HG02852 (cell line): Measurements from ENCODE around the gene HJURP.

Experiments
- ATAC-seq: cut with Tn5 transposase; IDR thresholded peaks from one replicate; pipeline ENCODE4 v1.9.1; 2021; ENCODE audit warnings: mild to moderate bottlenecking, moderate library complexity; ENCODE audit not compliant: unreplicated experiment

The HJURP gene

DNA sequence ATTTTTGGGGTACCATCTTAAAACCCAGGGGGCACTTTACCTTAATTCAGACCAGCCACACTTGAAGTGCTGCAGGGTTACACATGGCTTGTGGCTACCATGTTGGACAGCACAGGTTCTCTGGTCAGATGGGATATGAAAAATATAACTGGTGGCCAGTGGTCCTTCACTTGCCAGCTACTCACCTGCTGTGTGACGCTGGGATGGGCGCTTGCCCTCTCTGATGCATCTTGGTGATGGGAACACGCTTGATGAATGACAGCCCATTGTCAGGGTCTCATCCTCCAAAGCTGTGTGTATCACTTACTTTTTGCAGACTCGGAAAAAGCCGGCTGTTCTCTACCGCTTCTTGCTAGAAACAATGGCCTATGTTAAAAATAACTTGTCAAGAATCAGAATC is 22.5 kb downstream of the HJURP start:
- no peak for ATAC-seq

DNA sequence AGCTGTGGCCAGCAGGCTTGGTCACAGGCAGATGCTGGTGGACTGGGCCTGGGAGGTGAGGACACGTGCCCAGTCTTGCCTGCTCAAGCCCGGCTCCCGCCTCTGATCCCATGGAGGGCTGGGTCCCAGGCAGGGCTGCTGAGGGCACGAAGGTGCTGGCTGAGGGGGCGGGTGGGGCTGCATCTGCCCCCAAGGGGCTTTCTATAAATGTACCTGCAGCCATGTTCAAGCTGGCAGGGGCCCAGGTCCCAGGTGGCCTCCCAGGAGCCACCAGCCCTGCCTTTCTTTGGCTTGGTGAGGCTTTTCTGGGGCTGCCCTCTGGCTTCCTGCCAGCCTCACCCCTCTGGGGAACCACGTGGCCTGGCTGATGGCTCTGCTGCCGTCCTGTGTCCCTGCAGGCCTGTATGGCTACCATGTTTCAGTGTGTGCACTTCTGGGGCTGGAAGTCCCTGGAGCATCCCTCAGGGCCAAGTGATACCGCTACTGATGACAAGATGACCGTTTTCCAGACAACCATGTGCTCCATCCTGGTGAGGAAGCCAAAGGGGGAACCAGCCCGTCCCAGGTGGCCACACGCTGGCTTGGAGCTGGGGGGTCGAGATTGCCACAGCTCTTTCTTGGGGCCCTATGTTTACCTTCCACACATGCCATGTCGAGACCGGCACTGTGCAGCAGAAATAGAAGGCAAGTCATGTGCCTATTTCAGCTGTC is 23.2 kb downstream of the HJURP start:
- no peak for ATAC-seq

DNA sequence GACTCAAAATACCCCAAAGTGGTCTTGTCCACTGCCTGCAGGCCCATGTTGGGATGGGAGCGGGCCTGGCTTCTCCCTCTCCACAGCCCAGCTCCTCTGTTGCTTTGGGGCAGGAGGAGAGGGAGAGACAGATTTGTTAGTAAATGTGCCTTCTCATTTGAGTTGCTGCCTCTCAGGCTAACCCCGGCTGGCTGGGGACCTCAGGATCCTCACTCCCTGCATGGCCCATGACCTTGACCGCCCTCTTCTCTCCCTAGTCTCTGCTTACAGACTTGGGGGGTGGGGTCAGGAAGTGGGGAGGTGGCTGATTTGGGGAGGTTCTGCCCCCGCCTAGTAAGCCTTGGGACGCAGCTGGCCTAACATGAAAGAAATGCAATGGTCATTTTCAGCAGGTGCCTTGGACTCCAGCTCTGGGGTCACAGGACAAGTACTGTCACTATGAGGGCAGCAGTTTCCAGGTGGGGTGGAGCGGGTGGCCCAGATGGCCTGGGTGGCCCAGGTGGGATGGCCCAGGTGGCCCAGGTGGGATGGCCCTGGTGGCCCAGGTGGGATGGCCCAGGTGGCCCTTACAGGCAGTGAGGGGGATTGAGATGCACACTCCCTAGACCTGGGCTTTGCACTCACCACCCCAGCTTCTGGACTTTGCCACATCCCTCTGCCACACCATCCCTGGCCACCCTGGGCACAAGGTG is 24.1 kb downstream of the HJURP start:
- no peak for ATAC-seq

DNA sequence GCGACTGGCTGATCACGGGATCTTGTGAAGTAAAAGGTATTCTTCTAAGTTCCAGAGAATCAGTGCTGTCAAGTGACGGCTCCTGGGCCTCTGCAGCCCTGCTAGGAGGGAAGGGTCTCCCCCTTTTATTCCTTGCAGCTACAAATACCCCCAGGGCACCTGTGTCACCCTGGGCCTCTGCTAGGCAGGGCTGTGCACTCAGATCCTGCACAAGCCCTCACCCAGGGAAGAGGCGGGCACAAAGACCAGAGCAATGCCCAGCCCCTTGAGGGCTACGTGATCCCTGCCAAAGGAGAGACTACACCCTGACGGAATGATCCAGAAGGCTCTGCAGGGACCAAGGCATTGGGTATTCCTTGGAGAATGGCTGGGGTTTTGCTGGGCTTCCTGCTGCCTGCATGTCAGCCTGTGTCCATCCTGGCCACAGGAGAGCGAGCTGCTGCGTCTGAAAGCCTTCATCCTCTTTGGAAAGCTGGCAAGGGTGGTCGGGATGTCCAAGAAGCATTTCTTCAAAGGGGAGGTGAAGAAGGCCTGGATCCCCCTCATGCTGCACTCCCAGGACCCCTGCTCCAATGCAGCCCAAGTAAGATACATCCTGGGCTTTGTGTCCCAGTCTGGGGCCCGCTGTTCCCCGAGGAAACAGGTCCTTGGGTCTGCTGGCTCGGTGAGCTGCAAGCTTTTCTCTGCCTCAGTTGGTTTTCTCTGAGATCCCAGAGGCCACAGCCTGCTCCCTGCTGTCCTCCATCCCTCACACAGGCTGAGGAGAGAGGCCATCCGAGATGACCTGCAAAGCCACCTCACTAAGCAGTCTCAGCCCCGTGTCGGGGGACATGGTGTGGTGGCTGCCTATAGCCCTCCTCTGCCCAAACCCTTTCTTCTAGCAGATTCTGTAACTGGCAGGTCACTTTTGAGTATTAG is 24.9 kb downstream of the HJURP start:
- ATAC-seq, result no peak

DNA sequence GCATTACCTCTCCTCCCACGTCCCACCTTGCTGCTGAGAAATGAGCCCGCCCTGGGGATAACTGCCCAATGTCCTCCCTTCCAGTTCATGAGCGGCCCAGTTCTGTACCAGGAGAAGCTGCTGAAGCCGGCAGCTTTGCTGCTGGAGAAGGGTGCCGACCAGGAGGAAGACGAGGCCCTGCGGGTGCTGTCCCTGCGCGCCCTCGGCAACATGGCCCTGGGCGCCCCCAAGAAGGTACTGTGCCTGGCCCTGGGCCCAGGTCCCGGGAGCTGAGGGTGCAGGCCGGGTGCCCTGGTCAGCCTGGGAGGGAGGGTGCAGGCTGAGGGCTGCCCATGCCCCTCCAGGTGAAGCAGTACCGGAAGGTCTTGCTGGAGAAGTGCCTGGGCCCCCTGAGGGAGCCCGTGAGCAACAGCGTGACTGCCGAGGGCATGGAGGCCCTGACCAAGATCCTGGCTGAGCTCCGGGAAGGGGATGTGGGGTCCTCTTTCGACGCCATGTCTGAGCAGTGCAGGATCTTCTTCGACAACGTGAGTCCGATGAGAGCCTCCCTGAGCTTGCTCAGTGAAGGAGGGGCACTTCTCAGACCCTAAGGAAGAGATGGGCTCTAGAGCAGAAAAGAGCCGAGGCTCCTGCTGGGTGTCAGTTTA is 25.7 kb downstream of the HJURP start:
- ATAC-seq, result no peak

DNA sequence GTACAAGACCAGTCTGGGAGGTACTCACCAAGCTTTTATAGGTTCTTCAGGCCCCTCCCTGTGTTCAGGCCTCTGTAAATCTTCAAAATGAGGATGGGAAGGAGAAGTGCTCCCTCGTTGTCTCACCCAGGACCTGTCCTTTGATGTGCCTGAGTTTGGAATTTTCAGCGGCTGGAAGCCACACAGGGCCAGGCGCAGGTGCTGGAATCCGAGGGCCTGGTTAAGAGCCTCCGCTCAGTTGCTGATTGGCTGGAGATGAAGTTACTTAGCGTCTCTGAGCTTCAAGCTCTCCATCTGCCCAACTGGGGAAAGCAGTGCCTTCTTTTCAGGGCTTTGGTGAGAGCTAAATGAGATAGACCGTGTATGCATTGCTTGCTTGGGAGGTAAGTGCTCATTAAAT is 30.0 kb downstream of the HJURP start:
- no peak for ATAC-seq

DNA sequence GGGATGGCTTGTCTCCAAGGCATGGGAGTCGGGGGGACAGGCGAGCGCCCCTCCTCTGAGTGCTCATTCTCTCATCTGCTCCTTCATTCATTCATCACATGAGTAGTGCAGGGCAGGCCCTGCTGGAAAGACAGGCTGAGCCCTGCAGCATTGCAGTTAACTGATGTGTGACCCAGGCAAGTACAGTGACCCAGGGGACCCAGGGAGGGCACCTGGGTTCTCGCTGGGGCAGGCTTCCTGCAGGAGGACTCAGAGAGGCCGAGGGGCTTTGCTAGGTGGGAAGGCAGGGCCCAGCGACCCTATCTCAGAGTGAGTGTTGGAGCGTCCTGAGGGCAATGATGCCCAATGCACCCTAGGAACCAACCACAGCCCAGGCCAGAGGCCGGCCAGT is 30.6 kb downstream of the HJURP start:
- ATAC-seq, result no peak

DNA sequence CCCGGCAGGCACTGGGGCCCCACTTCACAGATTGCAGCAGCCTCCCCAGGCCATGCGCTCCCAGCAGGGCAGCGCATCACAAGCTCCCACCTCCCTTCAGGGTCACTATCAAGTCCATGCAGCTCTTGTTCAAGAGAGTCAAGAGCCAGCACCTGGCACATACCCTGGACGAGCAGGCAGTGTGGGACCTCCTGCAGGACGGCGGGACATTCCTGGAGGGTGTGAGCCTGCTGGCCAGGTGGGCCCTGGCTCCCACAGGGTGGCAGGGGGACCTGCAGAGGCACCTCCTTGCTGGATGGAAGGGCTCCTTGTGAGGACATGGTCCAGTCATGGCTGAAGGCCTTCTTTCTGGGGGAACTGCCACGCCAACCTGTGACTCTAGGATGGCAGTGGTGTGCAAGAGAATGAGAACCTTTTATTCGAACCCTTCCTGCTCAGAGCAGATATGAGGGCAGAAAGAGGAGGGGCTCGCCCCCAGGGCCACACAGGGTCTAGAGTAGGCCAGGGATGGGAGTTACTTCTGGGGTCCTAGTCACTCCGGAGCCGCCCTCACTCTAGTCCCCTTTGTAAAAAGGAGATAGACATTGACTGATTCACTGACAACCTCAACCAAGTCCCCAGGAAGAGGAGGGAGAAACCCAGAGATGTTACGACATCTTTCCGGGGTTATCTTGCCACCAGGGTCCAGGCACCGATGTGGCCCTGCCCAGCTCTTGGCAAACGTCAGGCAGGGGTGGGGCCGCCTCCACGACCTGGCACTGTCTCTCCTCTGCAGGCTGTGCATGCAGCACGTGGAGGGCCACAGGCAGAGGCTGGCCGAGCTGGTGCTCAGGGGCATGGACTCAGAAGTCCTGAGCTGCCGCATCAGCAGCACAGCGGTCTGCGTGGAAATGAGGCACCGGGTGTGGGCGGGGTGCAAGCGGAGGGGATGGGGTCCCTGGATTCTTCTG is 31.3 kb downstream of the HJURP start:
- no peak for ATAC-seq

DNA sequence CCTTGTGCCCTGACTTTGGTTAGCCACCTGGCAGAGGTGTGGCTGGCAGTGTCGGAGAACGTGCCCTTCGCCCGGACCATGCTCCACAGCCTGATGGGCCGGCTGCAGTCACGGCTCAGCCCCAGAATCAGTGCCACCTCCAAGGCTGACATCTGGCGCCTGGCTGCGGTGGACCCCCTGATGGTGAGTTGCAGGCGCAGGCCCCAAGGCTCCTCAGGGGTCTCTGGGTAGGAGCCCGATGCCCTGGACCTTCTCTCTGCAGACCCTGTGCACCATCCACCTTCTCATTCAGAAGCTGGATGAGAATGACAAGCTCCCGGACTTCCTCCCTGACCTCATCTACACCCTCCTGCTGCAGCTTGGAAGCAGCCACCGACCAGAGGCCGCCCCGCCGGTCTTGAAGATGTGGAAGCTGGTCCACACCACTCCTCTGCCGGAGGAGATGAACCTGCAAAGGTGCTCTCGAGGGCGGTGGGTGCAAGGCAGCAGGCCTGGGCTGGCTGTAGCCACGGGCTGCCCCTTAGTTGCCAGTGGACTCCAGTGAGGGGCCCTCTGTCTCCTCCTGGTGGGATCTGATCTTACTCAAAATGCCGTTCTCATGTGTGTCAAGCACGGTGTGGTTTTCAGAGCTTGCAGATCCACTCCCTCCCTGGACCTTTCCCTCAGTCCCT is 32.1 kb downstream of the HJURP start:
- no peak for ATAC-seq

DNA sequence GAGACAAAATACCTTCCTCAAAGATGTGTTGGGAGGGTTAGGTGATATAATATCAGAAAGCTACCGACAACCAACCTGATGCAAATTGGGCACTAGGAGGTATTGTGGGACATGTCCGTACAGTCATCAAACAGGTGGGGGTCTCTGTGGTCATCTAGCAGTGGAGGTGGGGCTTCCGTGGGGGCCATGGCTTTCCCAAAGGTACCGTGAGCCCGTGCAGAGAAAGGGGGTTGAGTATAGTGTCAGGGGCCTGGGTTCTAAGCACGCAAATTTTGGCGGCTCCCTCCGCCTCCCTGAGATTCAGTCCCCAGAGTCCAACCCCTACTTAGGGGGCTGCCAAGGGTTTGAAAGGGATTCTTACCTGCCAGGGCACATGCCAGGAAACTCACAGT is 32.6 kb downstream of the HJURP start:
- no peak for ATAC-seq

DNA sequence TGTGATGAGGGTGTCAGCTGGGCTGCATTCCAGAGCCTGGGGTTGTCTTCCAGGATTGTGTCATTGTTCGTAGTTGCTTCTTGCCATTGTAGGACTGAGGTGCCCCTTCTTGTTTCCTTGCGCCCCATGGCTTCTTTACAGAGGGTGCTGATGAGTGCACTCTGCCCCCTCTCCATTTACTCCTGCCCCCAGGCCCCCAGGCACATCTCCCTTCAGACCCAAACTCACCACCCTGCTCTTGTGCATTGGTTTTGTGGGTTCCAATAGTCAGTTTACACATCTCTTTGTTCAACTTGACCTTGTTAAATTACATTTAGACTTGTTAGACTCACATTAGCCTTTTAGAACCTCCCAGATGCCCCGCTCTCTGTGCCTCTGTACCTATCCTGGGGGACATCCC is 33.1 kb downstream of the HJURP start:
- no peak for ATAC-seq

DNA sequence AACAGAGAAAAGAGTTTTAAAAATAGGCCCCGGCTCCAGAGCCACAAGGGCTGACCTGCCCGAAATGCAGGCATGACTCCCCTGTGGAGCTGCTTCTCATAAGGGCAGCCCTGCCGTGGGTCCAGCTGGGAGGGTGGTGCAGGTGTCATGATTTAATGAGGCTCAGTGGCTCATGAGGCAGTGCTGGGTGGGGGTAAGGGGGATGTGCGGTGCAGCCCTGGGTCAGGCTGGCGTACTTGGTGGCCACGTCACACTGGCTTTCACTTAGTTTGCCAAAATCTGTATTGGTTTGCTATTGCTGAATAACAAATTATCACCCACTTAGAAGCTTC is 33.6 kb downstream of the HJURP start:
- ATAC-seq, result no peak

DNA sequence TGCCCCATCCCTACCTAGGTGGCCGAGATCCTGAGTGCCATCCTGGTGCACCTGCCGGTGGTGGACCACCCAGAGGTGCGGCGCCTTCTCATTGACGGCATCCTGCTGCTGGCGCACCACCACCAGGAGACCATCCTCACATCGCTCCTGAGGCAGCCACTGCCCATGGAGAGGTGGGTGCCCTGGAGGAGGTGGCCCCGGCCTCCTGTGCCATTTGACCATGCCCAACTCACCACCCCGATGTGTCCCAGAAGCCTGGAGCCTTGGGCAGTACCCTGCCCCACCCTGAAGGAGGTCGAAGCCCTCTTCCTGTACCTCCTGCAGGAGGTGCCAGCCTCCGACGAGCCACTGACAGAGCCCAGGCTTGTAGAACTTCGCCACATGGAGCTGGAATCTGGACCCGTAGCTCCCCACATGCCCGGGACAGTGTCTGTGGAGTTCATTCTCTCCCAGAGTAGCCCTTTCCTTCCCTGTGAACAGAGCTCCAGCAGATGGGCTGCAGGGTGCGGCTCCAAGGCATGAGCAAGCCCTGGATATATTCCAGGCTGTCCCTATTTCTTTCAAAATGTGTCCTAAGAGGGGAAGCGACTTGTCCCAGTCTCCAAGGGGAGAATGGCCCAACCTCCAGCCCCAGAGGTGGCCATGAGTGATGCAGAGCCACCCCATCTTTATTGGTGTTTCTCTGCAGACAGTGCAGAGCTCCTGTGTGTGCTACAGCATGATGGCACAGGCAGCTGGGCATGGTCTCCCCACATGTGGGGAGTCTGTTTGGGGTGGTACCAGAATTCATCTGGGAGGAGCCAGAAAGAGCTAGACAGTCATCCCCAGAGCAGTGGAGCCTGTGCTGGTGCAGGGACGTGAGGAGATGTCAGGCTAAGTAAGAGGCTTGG is 34.2 kb downstream of the HJURP start:
- no peak for ATAC-seq

DNA sequence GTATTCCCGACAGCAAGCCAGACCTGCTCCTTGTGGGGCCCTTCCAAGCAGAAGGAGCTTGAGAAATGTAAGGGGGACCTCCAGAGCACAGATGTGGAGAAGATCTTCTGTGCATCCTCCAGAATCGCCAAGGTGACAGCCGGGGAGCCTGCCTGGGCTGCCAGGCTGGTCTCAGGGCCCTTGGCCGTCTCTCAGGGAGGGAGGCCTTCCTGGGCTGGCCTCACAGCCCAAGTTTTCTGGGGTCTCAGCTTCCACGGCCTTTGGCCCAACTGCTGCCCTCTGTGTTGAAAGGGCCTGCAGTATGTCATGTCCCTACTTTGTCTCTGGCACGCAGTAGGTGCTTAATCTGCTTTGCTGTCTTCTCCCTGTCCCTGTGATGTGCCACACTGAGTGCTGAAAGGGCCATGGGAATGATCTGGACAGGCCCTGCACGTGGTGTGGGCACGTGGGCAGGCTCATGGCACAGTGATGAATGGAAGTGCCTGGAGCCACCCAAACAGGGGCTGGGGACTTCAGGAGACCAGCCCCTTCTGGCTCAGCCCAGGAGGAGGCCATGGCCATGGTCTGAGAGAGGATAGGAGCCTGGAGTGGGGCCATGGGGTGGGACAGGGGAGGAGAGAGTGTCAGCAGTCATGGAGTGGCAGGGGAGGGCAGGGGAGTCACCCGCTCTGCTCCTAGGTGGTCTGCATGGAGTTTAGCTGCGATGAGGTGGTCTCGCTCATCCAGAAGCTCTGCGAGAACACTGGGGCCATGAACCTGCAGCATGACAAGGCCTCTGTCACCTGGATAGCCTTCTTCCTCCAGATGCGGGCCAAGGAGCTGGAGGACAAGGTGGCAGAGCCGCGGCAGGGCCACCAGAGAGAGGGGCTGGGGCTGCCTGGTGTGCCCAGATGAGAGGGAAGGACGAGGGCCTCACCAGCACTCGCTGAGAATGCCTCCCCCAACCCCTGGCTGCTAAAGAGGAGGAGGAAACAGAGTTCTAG is 35.4 kb downstream of the HJURP start:
- ATAC-seq, result no peak

DNA sequence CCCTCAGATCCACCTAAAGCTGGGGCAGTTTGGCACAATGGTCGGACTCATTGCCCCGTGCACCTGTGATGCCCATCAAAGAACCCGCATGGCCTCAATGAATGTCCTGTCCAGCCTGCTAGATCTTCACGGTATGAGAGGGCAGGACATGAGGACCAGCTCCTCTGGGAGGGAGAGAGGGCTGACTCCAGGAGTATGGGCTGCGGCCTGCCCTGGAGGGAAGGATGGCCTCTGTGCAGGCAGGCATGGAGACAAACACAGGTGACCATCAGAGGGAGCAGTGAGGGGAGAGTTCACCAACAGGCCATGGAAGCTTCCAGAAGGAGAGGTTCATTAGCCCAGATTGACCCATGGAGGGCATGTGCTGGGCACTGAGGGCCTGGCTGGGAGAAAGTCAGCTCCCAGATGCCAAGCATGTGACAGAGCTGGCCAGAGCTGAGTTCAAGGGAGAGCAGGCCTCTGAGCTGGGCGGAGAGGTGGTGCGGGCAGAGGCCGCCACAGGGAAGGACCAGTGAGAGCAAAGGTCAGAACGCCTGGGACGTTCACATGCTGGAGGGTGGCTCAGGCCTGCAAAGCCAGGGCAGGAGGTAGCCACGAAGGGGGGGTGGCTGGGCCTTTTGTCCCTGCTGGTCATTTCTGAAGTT is 36.2 kb downstream of the HJURP start:
- no peak for ATAC-seq

DNA sequence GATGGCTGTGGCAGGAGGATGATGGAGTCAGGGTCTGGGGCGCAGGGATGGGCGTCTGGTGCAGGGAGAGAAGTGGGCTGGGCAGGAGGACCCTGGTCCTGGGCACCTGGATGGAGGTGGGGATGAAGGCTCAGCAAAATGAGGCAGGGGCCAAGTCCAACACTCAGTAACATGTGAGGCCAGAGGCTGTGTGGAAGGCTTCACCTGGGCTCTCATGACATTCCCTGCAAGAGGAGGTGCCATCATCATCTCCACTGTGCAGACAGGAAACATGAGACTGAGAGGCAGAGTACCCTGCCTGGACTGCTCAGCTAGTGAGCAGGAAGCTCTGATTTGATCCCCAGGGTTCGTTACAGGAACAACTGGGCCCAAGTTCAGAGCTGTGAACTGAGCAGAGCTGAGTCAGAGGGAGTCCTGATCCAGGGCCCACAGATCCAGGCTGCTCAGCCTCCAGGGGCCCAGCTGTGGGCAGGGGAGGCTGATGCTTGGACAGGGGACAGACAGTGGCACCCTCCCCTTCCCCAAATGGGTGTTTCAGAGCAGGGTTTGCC is 36.9 kb downstream of the HJURP start:
- no peak for ATAC-seq

DNA sequence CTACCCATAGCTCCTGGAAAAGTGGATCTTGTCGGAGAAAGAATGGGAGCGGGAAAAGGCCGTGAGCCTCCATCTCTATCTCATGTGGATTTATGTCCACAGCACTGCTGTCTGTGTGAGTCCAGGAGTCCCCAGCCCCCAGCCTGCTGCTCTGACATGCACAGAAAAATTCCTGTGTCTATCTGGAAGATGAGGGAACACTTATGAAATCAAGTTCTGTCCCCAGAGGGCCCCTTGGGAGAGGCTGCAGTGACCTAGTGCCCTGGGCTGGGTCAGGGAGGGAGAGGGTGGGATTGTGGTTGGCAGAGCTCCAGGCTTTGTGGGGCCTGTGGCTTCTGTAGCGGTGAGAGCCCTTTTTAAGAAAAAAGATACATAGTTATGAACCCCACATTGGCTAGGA is 37.6 kb downstream of the HJURP start:
- no peak for ATAC-seq
